HG03565 (cell line): Measurements from ENCODE around the gene TERT.
"Not testable (repeated sequence)": the region's sequence is repeated elsewhere in the genome, so short reads cannot be mapped to it uniquely, and the experiment has no call there.

Experiments
- ATAC-seq: cut with Tn5 transposase; IDR thresholded peaks from one replicate; pipeline ENCODE4 v1.9.1; 2021; ENCODE audit warnings: mild to moderate bottlenecking, moderate library complexity; ENCODE audit not compliant: unreplicated experiment

TERT gene

GRCh38 chr5:1280177-1281037 is 14.5 kb downstream of the TERT start:
- ATAC-seq = no peak

GRCh38 chr5:1279443-1280151 is 15.3 kb downstream of the TERT start:
- no peak for ATAC-seq

GRCh38 chr5:1278656-1279442 is 16.0 kb downstream of the TERT start:
- ATAC-seq = no peak

- ATAC-seq = no peak
Measured at GRCh38 chr5:1278216-1278615, 16.7 kb downstream of the TERT start.

- ATAC-seq = no peak
Measured at GRCh38 chr5:1277781-1278180, 17.1 kb downstream of the TERT start.

GRCh38 chr5:1277331-1277730 is 17.5 kb downstream of the TERT start:
- no peak for ATAC-seq

- ATAC-seq = no peak
Measured at GRCh38 chr5:1276930-1277329, 17.9 kb downstream of the TERT start.

- ATAC-seq = not testable (repeated sequence)
Measured at GRCh38 chr5:1275397-1276391, 19.2 kb downstream of the TERT start.

- no peak for ATAC-seq
Measured at GRCh38 chr5:1274471-1274870, 20.4 kb downstream of the TERT start.

GRCh38 chr5:1273745-1274144 is 21.1 kb downstream of the TERT start:
- ATAC-seq = no peak

GRCh38 chr5:1272201-1272600 is 22.7 kb downstream of the TERT start:
- no peak for ATAC-seq

GRCh38 chr5:1270933-1271914 is 23.6 kb downstream of the TERT start:
- no peak for ATAC-seq

- ATAC-seq = no peak
Measured at GRCh38 chr5:1270426-1270825, 24.4 kb downstream of the TERT start.

- no peak for ATAC-seq
Measured at GRCh38 chr5:1268666-1269065, 26.2 kb downstream of the TERT start.

GRCh38 chr5:1268056-1268455 is 26.8 kb downstream of the TERT start:
- no peak for ATAC-seq

GRCh38 chr5:1267464-1267863 is 27.4 kb downstream of the TERT start:
- ATAC-seq = not testable (repeated sequence)

GRCh38 chr5:1266791-1267190 is 28.1 kb downstream of the TERT start:
- ATAC-seq = no peak

- ATAC-seq = no peak
Measured at GRCh38 chr5:1265461-1266455, 29.1 kb downstream of the TERT start.
